Stimulated activated CD4-positive, alpha-beta T cell treated with anti-CD3 and anti-CD28 coated beads, TNF-alpha, amount 100 ng/mL, for 24 hours (primary cell): ENCODE results near the gene COL6A1.
A peak's percentile ranks its signal among the peaks of the same experiment; 100 is the strongest.

Experiments
- DNase-seq, 3 experiments: peaks; one replicate each; pipeline ENCODE4 v3.0.0-alpha.2; 2020; ENCODE audit warnings: low read depth in 3 of 3

The COL6A1 gene

GRCh38 chr21:45981151-45982091, at the start of gene COL6A1:
Gene COL6A1 (plus strand): TSS chr21:45981770. CDS start chr21:45981851, 81 bp downstream.
- DNase-seq, result peak in 2 of 3 experiments; percentile 16 to 35

- DNase-seq, result no peak
Measured at GRCh38 chr21:45932922-45933502, 48.6 kb upstream of the COL6A1 start.

GRCh38 chr21:45934085-45934484, 47.5 kb upstream of the COL6A1 start:
- no peak for DNase-seq

DNA sequence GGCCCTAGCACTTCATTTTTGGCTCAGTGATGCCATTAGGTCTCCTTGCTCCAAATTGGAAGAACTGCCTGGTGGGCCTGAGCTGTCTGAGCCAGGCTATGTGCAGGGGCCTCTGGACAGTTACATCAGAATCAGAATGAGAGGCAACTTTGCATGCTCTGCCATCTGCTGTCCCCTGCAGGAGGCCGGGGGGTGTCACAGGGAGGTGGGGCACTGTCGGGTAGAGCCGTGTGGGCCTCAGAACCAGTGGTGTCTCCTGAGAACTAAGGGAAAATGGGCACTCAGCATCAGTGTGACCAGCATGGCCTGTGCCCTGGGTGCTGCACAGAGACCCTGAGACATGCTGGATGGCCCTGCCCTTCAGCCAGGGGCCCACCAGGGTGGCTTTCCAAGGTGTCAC, 47.0 kb upstream of the COL6A1 start:
- DNase-seq, result no peak

DNA sequence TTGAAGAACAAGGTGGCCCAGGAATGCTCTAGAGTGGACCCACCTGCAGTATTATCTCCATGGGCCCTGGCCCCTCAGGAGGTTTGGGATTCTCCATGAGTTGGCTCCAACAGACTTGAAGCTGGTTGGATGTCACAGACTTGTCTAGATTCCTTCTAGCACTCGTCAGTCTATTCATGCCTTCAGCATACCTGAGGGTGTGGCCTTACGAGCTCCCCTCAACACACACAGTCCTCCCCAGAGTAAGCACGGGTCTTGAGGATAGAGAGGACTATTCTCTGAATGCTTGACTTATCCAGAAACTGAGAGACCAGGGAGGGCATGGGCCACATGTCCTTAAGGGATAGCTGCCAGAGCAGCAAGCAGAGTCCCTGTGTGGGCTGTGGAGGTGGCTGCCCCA, 45.9 kb upstream of the COL6A1 start:
- DNase-seq, result no peak

DNA sequence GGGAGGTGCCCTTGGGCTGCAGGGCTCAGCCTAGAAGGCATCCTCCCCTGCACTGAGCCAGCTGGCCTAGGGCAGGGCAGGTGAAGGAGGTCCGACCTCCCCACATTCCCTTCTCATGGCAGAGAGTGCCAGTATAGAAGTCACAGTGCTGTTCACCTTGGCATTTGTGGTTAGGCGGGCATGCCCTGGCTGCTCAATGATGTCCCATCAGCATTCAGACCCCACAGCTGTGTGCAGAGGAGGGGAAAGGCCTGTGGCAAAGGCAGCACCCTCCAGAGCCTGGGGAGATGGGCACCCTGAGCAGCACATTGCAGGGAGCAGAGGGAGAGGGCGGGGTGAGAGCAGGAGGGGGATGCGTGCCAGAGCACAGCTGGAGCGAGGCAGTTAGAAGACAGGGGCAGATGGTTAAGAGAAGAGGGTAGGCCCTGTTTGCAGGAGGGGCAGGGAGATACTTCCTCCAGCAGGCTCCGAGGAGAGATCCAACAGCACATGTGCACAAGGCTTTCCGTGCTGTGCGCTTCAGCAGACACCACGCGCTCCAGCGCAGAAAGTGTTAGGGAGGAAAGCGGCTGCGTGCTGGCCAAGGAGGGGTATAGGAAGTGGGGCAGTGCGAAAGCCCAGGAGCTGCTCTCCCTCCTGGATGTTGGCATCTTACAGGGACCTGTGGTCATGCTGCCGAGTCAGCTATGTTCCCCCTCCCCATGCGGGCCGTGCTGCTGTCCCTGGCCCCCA, 43.7 kb upstream of the COL6A1 start:
- no peak for DNase-seq

- no peak for DNase-seq
Measured at GRCh38 chr21:45938453-45938755, 43.2 kb upstream of the COL6A1 start.

- DNase-seq, result no peak
Measured at GRCh38 chr21:45938811-45939520, 42.6 kb upstream of the COL6A1 start.

DNA sequence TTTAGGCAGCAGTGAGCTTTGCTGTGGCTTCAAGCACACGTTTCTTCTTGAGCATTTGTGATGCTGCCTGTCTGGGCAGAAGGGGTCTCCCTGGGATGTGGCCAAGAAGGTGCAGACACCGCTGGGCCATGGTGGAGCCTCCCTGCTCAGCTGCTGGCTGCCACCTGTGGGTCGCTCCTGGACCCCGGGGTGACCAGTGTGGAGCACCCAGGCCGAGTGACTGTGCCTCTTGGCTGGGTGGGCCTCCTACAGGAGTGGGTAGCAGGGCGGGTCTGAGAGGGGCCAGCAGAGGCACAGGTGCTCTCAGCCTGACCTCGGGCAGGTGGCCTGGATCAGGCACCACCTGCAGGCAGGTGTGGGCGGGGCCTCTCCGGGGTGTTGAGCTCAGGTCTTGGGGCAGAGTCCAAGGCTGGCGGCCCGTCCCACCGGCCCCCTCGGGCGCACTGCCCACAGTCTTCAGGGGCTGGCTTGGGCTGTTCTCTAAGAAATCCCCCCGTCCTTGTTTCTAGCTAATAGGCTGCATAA, 42.0 kb upstream of the COL6A1 start:
- no peak for DNase-seq

DNA sequence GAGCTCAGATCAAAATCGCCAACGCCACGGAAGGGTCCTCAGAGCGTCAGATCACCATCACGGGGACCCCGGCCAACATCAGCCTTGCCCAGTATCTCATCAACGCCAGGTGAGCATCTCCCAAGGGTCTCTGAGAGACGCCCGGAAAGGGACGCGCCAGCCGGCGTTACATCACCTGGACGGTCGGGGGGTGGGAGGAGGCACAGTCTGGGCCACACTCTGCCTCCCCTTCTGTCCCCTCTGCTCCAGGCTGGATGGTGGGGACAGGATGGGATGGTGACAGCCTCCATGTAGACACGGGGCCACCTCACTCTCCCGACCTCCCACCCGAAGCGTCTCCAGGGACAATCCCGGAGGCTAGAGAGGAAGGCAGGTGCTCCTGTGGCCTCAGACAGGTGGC, 41.5 kb upstream of the COL6A1 start:
- no peak for DNase-seq

GRCh38 chr21:45940621-45941337, 40.8 kb upstream of the COL6A1 start:
- no peak for DNase-seq

DNA sequence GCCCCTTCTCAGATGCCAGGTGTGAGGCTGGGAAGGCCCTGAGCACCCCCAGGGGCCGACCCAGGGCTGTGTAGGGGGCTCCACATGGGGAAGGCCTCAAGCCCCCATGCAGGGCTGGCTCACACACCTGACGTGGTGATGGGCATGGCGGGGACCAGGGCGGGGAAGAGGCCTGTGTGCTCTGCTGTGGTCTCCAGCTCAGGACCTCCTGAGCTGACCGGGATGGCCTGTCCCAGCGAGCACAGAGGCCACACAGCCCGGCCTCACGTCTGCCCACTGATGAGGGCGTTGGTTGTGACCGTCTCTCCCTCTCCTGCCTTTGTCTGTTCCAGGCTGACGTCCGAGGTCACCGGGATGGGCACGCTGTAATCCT, 40.2 kb upstream of the COL6A1 start:
- DNase-seq, result no peak

GRCh38 chr21:45941717-45942546, 39.6 kb upstream of the COL6A1 start:
- no peak for DNase-seq

DNA sequence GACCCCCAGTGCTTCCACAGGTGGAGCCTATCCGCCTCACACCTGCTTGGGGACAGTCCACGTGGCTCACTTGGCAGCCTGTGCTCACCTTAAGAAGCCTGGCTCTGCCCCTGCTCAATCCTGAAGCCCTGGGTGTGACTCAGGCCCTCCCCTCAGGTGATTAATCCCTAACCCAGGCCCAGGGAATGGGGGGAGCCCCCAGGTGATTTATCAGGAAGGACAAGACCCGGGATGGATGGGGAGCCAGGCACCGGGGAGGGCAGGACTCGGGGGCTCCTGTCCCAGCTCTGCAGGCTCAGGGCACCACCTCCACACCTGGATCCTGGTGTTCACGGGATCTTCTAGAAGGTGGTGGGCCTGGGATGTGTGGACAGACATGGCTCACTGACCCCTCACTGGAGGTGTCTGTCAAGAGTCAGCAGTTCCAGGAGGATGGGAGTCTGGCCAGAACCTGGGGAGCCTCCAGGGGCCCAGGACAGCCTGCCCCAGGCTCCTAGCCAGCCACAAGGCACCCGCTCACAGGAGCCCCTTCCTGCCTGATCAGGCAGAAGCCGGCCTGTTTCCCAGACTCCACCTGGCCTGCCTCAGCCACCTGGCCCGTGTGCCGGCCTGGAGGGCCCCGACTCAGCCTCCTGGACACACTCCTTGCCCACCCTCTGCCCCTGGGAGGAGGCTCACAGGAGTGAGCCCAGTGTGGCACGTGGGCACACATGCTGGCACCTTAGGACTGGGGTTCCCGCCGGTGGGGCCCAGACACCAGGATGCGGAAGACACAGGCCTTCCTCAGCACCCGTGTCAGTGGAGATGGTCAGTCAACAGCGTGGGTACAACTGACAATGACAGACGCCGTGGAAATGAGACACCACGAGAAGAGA, 38.6 kb upstream of the COL6A1 start:
- DNase-seq, result no peak

GRCh38 chr21:45943630-45944540, 37.7 kb upstream of the COL6A1 start:
- no peak for DNase-seq

DNA sequence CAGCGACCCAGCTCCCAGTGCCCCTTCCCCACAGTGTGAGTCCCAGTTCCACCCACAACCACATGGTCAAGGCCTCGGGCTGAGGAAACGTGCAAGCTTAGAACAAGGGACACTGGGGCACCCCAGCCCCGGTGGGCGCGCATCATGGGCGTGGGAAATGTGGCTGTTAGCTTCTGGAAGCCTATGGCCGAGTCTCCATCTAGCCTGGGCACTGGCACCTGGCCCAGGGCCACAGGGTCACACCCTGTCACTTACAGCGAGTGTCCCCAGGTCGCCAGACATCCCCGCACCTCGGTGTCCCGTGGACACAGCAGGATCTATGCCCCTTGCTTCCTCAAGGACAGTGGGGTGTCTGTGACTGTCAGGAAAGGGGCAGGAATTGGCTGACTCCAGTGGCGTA, 37.0 kb upstream of the COL6A1 start:
- DNase-seq, result no peak

- DNase-seq, result no peak
Measured at GRCh38 chr21:45945066-45945867, 36.3 kb upstream of the COL6A1 start.

GRCh38 chr21:45945868-45946210, 35.7 kb upstream of the COL6A1 start:
- DNase-seq, result no peak
